ENCODE results near the gene GTPBP4.

Gene GTPBP4

GRCh38 chr10:964988-965417 is 23.2 kb upstream of the GTPBP4 start:
- Histone ChIP-seq H3K27me3 (ENCODE audit: control insufficient read depth, insufficient read depth, low read length, poor library complexity, severe bottlenecking) (no peaks in the 10 kb centered on the region), H3K27ac (ENCODE audit: insufficient read depth, low read depth, low read length, poor library complexity, severe bottlenecking) (no peak overlapping the region), H3K4me3 (ENCODE audit: insufficient read depth, low read depth, low read length) (no peak overlapping the region), H3K9me3 (ENCODE audit: control insufficient read depth, low read length) (no peaks in the 10 kb centered on the region), H3K4me1 (ENCODE audit: control insufficient read depth, insufficient read depth, low read length) (no peaks in the 10 kb centered on the region), H3K36me3 (ENCODE audit: control insufficient read depth, insufficient read depth, low read length) (no peaks in the 10 kb centered on the region)
- WGBS, 2 experiments = 95 to 96% methylated on average over 20 of the region's 20 CpGs

DNA sequence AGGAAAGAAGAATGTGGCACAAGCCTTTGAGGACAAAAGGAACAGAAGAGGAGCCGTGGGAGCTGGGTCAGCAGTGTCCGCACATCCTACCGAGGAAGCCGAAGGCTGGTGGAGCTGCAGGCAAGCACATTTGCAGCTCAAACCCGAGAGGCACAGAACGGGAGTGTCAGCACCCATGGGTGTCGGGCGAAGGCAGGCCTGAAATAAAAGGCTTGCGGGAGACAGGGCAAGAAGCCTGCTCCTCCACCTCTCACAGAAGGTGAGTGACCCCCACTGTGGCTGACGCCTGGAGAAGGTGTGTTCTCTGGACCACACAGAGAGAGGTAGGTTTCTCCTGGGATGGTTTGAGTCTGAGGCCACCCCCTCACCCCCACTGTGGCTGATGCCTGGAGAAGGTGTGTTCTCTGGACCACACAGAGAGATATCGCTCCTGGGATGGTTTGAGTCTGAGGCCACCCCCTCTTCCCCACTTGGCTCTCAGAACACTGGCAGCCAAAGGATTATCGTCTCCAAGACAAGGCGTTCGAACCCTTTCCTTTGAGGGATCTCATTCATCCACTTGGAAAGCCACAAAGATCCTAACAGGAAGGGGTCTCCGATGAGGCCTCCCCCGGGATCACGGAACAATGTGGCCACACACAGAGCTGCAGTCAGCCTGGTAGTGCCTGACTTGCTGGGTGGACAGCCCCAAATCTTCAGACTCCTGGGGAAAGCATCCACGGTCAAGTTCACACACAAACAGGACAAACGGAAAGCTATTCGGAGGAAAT is 21.6 kb upstream of the GTPBP4 start:
- H3K4me1 ChIP-seq (ENCODE audit: control insufficient read depth, insufficient read depth, low read length) = no peaks in the 10 kb centered on the region
- H3K9me3 ChIP-seq (ENCODE audit: control insufficient read depth, low read length) = no peaks in the 10 kb centered on the region
- H3K36me3 ChIP-seq (ENCODE audit: control insufficient read depth, insufficient read depth, low read length) = no peaks in the 10 kb centered on the region
- H3K27me3 ChIP-seq (ENCODE audit: control insufficient read depth, insufficient read depth, low read length, poor library complexity, severe bottlenecking) = no peaks in the 10 kb centered on the region
- 83 to 85% methylated on average over 20 of the region's 20 CpGs for WGBS, 2 experiments
- no peak overlapping the region for H3K27ac ChIP-seq (ENCODE audit: insufficient read depth, low read depth, low read length, poor library complexity, severe bottlenecking)
- no peak overlapping the region for H3K4me3 ChIP-seq (ENCODE audit: insufficient read depth, low read depth, low read length)

DNA sequence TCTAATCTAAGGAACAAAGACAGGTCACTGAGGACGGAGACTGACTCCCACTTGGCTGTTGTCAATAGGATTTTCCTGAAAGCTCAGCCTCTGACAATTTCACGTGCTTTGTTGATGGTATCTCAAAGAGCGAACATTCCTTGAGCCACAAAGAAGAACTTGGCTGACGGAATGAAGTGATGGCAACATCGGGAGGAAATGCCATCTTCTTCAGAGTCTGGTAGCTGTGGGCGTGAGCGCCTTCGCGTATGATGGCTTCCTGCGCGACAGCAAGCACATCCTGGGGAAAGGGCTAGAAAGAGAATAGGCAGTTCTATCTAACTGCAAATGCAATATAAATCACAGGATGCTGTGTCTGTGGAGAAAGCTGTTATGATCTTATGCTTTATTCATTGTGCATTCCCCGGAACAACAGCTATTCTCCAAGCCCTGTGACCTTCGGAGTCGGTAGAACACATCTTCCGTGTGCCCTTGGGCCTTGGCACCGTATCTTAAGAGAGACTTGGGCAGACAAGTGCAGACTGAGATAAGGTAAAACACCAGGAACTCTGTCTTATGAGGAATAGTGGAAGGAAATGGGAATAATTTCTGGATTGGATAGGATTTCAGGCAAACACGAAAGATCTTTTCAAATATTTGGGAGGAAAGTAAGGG is 19.6 kb upstream of the GTPBP4 start:
- no peaks in the 10 kb centered on the region for H3K36me3 ChIP-seq (ENCODE audit: control insufficient read depth, insufficient read depth, low read length)
- no peaks in the 10 kb centered on the region for H3K27me3 ChIP-seq (ENCODE audit: control insufficient read depth, insufficient read depth, low read length, poor library complexity, severe bottlenecking)
- H3K4me3 ChIP-seq (ENCODE audit: insufficient read depth, low read depth, low read length) = no peak overlapping the region
- no peaks in the 10 kb centered on the region for H3K9me3 ChIP-seq (ENCODE audit: control insufficient read depth, low read length)
- no peaks in the 10 kb centered on the region for H3K4me1 ChIP-seq (ENCODE audit: control insufficient read depth, insufficient read depth, low read length)
- 94% methylated on average over 17 of the region's 17 CpGs for WGBS, 2 experiments
- no peak overlapping the region for H3K27ac ChIP-seq (ENCODE audit: insufficient read depth, low read depth, low read length, poor library complexity, severe bottlenecking)

DNA sequence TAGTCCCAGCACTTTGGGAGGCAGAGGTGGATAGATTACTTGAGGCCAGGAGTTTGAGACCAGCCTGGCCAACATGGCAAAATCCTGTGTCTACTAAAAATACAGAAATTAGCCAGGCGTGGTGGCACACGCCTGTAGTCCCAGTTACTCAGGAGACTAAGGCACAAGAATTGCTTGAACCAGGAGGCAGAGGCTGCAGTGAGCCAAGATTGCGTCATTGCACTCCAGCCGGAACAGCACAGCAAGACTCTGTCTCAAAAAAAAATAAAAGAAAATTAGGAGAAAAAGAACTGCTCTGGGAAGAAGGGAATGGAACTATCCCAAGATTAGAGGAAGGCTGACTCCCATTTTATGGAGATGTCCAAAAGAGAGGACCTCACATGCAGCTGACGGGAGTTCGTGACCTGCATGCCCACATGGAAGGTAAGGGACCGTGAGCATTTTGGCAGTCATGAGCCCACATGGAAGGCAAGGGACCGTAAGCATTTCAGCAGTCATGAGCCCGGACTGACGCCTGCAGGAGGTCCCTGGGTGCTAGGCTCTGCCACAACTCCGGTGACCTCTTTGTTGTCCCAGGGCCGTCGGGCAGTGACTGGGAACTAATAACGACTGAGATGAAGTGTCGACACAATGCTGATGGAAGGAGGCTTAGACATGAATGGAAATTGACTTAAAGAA is 18.6 kb upstream of the GTPBP4 start:
- no peaks in the 10 kb centered on the region for H3K36me3 ChIP-seq (ENCODE audit: control insufficient read depth, insufficient read depth, low read length)
- no peak overlapping the region for H3K27ac ChIP-seq (ENCODE audit: insufficient read depth, low read depth, low read length, poor library complexity, severe bottlenecking)
- WGBS, 2 experiments = 85 to 88% methylated on average over 15 of the region's 15 CpGs
- no peaks in the 10 kb centered on the region for H3K27me3 ChIP-seq (ENCODE audit: control insufficient read depth, insufficient read depth, low read length, poor library complexity, severe bottlenecking)
- no peak overlapping the region for H3K4me3 ChIP-seq (ENCODE audit: insufficient read depth, low read depth, low read length)
- H3K9me3 ChIP-seq (ENCODE audit: control insufficient read depth, low read length) = no peaks in the 10 kb centered on the region
- no peaks in the 10 kb centered on the region for H3K4me1 ChIP-seq (ENCODE audit: control insufficient read depth, insufficient read depth, low read length)

DNA sequence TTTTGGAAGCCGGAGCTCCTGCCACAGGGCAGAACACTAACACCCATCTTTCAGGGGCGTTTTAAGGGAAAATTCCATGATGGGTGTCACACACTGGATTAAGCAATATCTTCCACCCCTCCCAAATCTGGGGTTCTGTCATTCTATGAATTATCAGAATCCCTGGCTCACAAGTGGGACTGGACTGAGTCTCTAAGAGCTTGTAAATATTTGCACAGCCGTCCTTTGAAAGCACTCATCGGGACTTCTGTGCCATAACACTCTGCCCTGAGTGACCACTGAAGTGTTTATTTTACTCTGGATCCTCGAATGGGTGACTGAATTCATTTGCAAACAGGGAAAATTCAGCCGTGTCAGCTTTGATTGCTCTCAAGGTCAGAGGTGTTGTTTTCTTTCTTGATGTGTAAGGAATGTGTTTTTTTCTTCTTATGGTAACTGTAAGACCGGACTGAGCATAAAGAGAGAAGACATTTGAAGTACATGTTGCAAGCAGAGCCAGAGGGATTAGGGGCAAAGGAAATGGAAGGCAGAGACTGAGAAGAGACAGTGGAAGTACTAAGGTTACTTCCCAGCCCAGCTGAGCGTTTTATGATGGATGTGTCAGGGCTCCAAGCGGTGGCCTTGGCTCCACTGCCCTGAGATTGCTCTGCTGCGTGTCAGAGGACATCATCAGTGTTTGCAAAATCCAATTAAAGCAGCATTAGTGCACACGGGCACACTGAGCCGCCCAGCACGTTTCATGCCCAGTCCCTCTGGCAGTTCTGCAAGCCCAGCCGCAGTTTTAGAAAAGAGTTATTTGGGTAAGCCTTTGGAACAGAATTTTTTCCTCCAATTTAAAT is 17.7 kb upstream of the GTPBP4 start:
- H3K4me3 ChIP-seq (ENCODE audit: insufficient read depth, low read depth, low read length) = no peak overlapping the region
- no peaks in the 10 kb centered on the region for H3K9me3 ChIP-seq (ENCODE audit: control insufficient read depth, low read length)
- no peak overlapping the region for H3K27ac ChIP-seq (ENCODE audit: insufficient read depth, low read depth, low read length, poor library complexity, severe bottlenecking)
- H3K27me3 ChIP-seq (ENCODE audit: control insufficient read depth, insufficient read depth, low read length, poor library complexity, severe bottlenecking) = no peaks in the 10 kb centered on the region
- WGBS, 2 experiments = 79 to 81% methylated on average over 14 of the region's 14 CpGs
- no peaks in the 10 kb centered on the region for H3K4me1 ChIP-seq (ENCODE audit: control insufficient read depth, insufficient read depth, low read length)
- H3K36me3 ChIP-seq (ENCODE audit: control insufficient read depth, insufficient read depth, low read length) = no peaks in the 10 kb centered on the region

DNA sequence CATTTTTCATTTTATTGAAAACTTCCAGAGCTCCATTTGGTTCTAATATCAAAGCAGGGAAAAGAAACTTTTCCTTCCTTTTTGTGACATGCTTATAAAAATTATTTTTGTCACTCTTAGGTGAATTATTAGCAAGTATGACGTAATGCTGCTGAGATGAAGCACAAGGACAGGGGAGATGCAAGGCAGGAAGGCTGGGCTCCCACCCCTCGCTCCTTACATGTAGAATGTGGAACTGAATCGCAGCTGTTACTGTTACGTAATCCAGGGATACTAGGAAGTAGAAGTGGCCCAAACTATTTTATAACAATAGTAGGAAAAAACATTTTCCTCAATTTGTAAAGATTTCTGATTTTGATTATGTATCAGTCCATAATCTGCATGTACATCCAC is 17.1 kb upstream of the GTPBP4 start:
- H3K4me1 ChIP-seq (ENCODE audit: control insufficient read depth, insufficient read depth, low read length) = no peaks in the 10 kb centered on the region
- H3K4me3 ChIP-seq (ENCODE audit: insufficient read depth, low read depth, low read length) = no peak overlapping the region
- H3K9me3 ChIP-seq (ENCODE audit: control insufficient read depth, low read length) = no peaks in the 10 kb centered on the region
- 95% methylated on average over 3 to 4 of the region's 4 CpGs for WGBS, 2 experiments
- H3K27ac ChIP-seq (ENCODE audit: insufficient read depth, low read depth, low read length, poor library complexity, severe bottlenecking) = no peak overlapping the region
- H3K36me3 ChIP-seq (ENCODE audit: control insufficient read depth, insufficient read depth, low read length) = no peaks in the 10 kb centered on the region
- H3K27me3 ChIP-seq (ENCODE audit: control insufficient read depth, insufficient read depth, low read length, poor library complexity, severe bottlenecking) = no peaks in the 10 kb centered on the region

DNA sequence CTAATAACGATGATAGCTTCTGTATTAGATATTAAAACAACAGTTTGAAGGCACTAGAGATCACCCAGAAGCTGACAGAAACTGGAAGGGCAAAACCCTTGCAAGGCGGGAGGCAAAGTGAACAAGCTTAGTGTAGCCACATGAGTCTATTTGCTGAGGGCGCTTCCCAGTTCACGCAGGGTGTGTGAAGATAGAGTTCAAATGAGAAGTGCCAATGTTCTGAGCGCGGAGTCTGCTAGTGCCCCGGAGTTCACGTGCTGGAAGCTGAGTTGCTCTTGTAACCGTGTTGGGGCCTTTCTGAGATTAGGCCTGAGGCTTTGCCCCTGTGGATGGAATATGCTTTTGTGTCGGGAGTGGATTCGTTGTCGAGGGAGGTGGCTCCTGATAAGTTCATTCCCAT is 16.6 kb upstream of the GTPBP4 start:
- Histone ChIP-seq H3K9me3 (ENCODE audit: control insufficient read depth, low read length) (no peaks in the 10 kb centered on the region), H3K27me3 (ENCODE audit: control insufficient read depth, insufficient read depth, low read length, poor library complexity, severe bottlenecking) (no peaks in the 10 kb centered on the region), H3K4me3 (ENCODE audit: insufficient read depth, low read depth, low read length) (no peak overlapping the region), H3K36me3 (ENCODE audit: control insufficient read depth, insufficient read depth, low read length) (no peaks in the 10 kb centered on the region), H3K4me1 (ENCODE audit: control insufficient read depth, insufficient read depth, low read length) (no peaks in the 10 kb centered on the region), H3K27ac (ENCODE audit: insufficient read depth, low read depth, low read length, poor library complexity, severe bottlenecking) (no peak overlapping the region)
- WGBS, 2 experiments = 91 to 95% methylated on average over 12 of the region's 12 CpGs

DNA sequence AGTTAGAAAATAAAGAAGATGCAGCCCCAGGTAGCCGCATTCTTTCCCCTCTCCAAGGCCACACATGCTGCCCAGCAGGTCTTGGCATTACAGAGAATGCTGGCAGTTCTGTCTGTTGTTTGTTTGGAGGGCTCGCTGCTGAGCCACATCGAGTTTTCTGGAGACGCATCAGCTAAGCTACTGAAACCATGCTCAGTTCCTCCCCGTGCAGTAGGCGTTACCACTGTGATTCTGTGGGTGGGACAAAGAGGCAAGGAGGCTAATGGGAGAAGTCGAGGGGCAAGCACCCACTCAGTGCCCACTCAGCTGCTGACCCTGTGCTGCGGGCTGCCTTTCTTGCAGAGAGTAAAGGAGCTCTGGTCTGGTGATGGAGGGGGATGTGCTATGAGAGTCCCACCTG is 15.5 kb upstream of the GTPBP4 start:
- Histone ChIP-seq H3K9me3 (ENCODE audit: control insufficient read depth, low read length) (no peaks in the 10 kb centered on the region), H3K4me1 (ENCODE audit: control insufficient read depth, insufficient read depth, low read length) (no peaks in the 10 kb centered on the region), H3K27me3 (ENCODE audit: control insufficient read depth, insufficient read depth, low read length, poor library complexity, severe bottlenecking) (no peaks in the 10 kb centered on the region), H3K27ac (ENCODE audit: insufficient read depth, low read depth, low read length, poor library complexity, severe bottlenecking) (no peak overlapping the region), H3K4me3 (ENCODE audit: insufficient read depth, low read depth, low read length) (no peak overlapping the region), H3K36me3 (ENCODE audit: control insufficient read depth, insufficient read depth, low read length) (no peaks in the 10 kb centered on the region)
- 62 to 63% methylated on average over 8 of the region's 8 CpGs for WGBS, 2 experiments

- H3K4me1 ChIP-seq (ENCODE audit: control insufficient read depth, insufficient read depth, low read length) = no peaks in the 10 kb centered on the region
- H3K9me3 ChIP-seq (ENCODE audit: control insufficient read depth, low read length) = no peaks in the 10 kb centered on the region
- 79 to 80% methylated on average over 20 of the region's 20 CpGs for WGBS, 2 experiments
- H3K4me3 ChIP-seq (ENCODE audit: insufficient read depth, low read depth, low read length) = no peak overlapping the region
- no peaks in the 10 kb centered on the region for H3K27me3 ChIP-seq (ENCODE audit: control insufficient read depth, insufficient read depth, low read length, poor library complexity, severe bottlenecking)
- H3K27ac ChIP-seq (ENCODE audit: insufficient read depth, low read depth, low read length, poor library complexity, severe bottlenecking) = no peak overlapping the region
- H3K36me3 ChIP-seq (ENCODE audit: control insufficient read depth, insufficient read depth, low read length) = no peaks in the 10 kb centered on the region
Measured at GRCh38 chr10:974038-974784, 14.0 kb upstream of the GTPBP4 start.
